Loucy (cell line): ENCODE results near the gene IFITM10.

Source experiments
- CTCF ChIP-seq: fragments of 200-600 bp; sonication (generic); conservative IDR thresholded peaks from 2 replicates; pipeline ENCODE4 v1.5.1; 2014; ENCODE audit warnings: mild to moderate bottlenecking, antibody characterized with exemption, low read length
- EZH2phosphoT487 ChIP-seq: fragments of 200-600 bp; IDR thresholded peaks from 2 replicates; pipeline ENCODE4 v1.6.1; 2018; ENCODE audit warnings: antibody characterized with exemption, mild to moderate bottlenecking, moderate library complexity, borderline replicate concordance

- TF ChIP-seq CTCF (no peak), EZH2phosphoT487 (no peak)
Measured at GRCh38 chr11:1772270-1773130, 22.1 kb upstream of the IFITM10 start.
